ENCODE results near the gene OGFRL1. TPM values are rescaled to one million over a fixed set of nuclear protein-coding genes. Genes with fewer than 3 reads are reported as not detected.

Gene OGFRL1
- total RNA-seq, 4 donors from 2014 or later: 9.0 to 35.6 (median 19.4) TPM

GRCh38 chr6:71287038-71287437 lies 1.6 kb upstream of the OGFRL1 start:
- TF ChIP-seq POLR2A (IDR thresholded peaks at IDR 0.05): no peak
- TF ChIP-seq CTCF (IDR thresholded peaks at IDR 0.05): no peak
- Histone ChIP-seq H3K9me3 (no peaks in the 10 kb centered on the region), H3K27ac (peak overlapping the region; percentile 90 to 94), H3K4me3 (no peak overlapping the region), H3K4me1 (no peaks in the 10 kb centered on the region), H3K27me3 (no peaks in the 10 kb centered on the region), H3K36me3 (no peaks in the 10 kb centered on the region)
- peak in 1 of 2 donors; percentile 49 for DNase-seq
- intact Hi-C loops (cut with DNase I; ENCODE audit: low total_unique reads): no loop called here

GRCh38 chr6:71287926-71288227 lies 734 bp upstream of the OGFRL1 start:
- no peaks in the 10 kb centered on the region for H3K36me3 ChIP-seq
- no peaks in the 10 kb centered on the region for H3K9me3 ChIP-seq
- peak overlapping the region; percentile 90 to 94 for H3K27ac ChIP-seq
- TF ChIP-seq POLR2A (IDR thresholded peaks at IDR 0.05) (no peak), CTCF (IDR thresholded peaks at IDR 0.05) (no peak)
- intact Hi-C loops (cut with DNase I; ENCODE audit: low total_unique reads): no loop called here
- no peak for DNase-seq
- H3K4me1 ChIP-seq: no peaks in the 10 kb centered on the region
- H3K27me3 ChIP-seq: no peaks in the 10 kb centered on the region
- peak overlapping the region; percentile 76 to 86 for H3K4me3 ChIP-seq

- H3K36me3 ChIP-seq: no peaks in the 10 kb centered on the region
- no peak for TF ChIP-seq POLR2A (IDR thresholded peaks at IDR 0.05)
- TF ChIP-seq CTCF (IDR thresholded peaks at IDR 0.05): no peak
- H3K4me1 ChIP-seq: no peaks in the 10 kb centered on the region
- H3K27ac ChIP-seq: peak overlapping the region; percentile 90 to 94
- peak in 1 of 2 donors; percentile 36 for DNase-seq
- no peaks in the 10 kb centered on the region for H3K27me3 ChIP-seq
- H3K4me3 ChIP-seq: peak overlapping the region; percentile 76 to 86
- intact Hi-C loops (cut with DNase I; ENCODE audit: low total_unique reads): no loop called here
- H3K9me3 ChIP-seq: no peaks in the 10 kb centered on the region
Observed at GRCh38 chr6:71289039-71289801, 609 bp downstream of the OGFRL1 start.

- intact Hi-C loops (cut with DNase I; ENCODE audit: low total_unique reads): no loop called here
- H3K27ac ChIP-seq: peak overlapping the region in 1 of 2 donors; percentile 94
Observed at GRCh38 chr6:71289802-71290175, 1.2 kb downstream of the OGFRL1 start.

More at GRCh38 chr6:71289802-71290175, 1.2 kb downstream of the OGFRL1 start:
- H3K4me3 ChIP-seq: peak overlapping the region; percentile 76 to 86
- TF ChIP-seq POLR2A (IDR thresholded peaks at IDR 0.05) (no peak), CTCF (IDR thresholded peaks at IDR 0.05) (no peak)
- no peaks in the 10 kb centered on the region for H3K4me1 ChIP-seq
- no peaks in the 10 kb centered on the region for H3K27me3 ChIP-seq
- H3K36me3 ChIP-seq: no peaks in the 10 kb centered on the region
- H3K9me3 ChIP-seq: no peaks in the 10 kb centered on the region
- no peak for DNase-seq
